Right lobe of liver (tissue), 6 donors: ENCODE results near the gene FAM89B. TPM values are rescaled to one million over a fixed set of nuclear protein-coding genes. Genes with fewer than 3 reads are reported as not detected.

Experiments
- ATAC-seq, 4 donors: fragments of 200-7000 bp; cut with Tn5 transposase; one replicate each; pipeline ENCODE4 v1.9.1; 2020; ENCODE audit warnings: mild to moderate bottlenecking in 4 of 4, moderate library complexity in 4 of 4
- DNase-seq, 3 donors: peaks; one replicate each; pipeline ENCODE4 v3.0.0-alpha.2; 2020
- H3K27ac ChIP-seq, 3 donors: fragments of 200-600 bp; one replicate each; pipeline ENCODE4 v1.8.0; 2022
- H3K27me3 ChIP-seq, 2 donors: fragments of 200-600 bp; one replicate each; pipeline ENCODE4 v1.8.0; 2022
- H3K36me3 ChIP-seq, 4 donors: fragments of 200-600 bp; sonication (generic) in 1 of 4; one replicate each; pipeline versions ENCODE4 v1.5.1 to v1.8.0; 2017 to 2022; ENCODE audit warnings: control low read depth in 1 of 4
- H3K4me1 ChIP-seq, 4 donors: fragments of 200-600 bp; sonication (generic) in 1 of 4; one replicate each; pipeline versions ENCODE4 v1.5.1 to v1.8.0; 2017 to 2022; ENCODE audit warnings: control low read depth in 1 of 4
- H3K4me3 ChIP-seq, 3 donors: fragments of 200-600 bp; one replicate each; pipeline ENCODE4 v1.8.0; 2022
- H3K9me3 ChIP-seq, 4 donors: fragments of 200-600 bp; sonication (generic) in 1 of 4; one replicate each; pipeline versions ENCODE4 v1.5.1 to v1.8.0; 2017 to 2022; ENCODE audit warnings: control low read depth in 1 of 4
- POLR2A ChIP-seq: fragments of 450-650 bp; IDR thresholded peaks from one replicate; pipeline ENCODE4 v1.6.1; 2017; ENCODE audit warnings: antibody characterized with exemption, mild to moderate bottlenecking
- WGBS: methylation state at CpG from one replicate; pipeline ENCODE4 v1.1.6; 2018; ENCODE audit warnings: low coverage, low lambda C conversion rate; ENCODE audit not compliant: insufficient coverage; ENCODE audit errors: missing lambda C conversion rate; 5-methylcytosine and 5-hydroxymethylcytosine counted together
- intact Hi-C, 2 donors: fragments of 100-400 bp; cut with DNase I; formaldehyde crosslinking; loops; one replicate each; pipeline versions ENCODE4 v1.11.2 to v1.14.1; 2022
- total RNA-seq, 6 experiments: library from RNA; depleted of rRNA in 2 of 6; stranded (reverse); fragments of >200 nt in 2 of 6; fragmentation: NEBNext Ultra II Directional in 3 of 6; extraction: Animal tissue kit (Norgen Biotek cat#: 25700) in 3 of 6; gene quantifications; one replicate each; pipeline versions ENCODE4 v1.1.0 to v1.2.4, GENCODE V29; 2016 to 2023
- TF ChIP-seq, protein P1 (sequence below), 4 donors: fragments of 200-600 bp in 3 of 4; fragments of 450-650 bp in 1 of 4; IDR thresholded peaks; one replicate each; pipeline versions ENCODE4 v1.5.1 to v1.8.0; 2016 to 2022; ENCODE audit warnings: antibody characterized with exemption in 4 of 4, mild to moderate bottlenecking in 2 of 4
- donor health status: DM: no; HTN: yes; CAD: no.
- donor health status: DM: no; HTN: no; CAD: no.
- donor health status: DM: no; HTN: no; CAD: no.
- donor health status: DM: no; HTN: yes; CAD: no.
- donor health status: DM: no; HTN: yes; CAD: no.

The FAM89B gene
- total RNA-seq, 6 experiments from 2014 or later: 12.8 to 20.6 (median 14.6) TPM

DNA sequence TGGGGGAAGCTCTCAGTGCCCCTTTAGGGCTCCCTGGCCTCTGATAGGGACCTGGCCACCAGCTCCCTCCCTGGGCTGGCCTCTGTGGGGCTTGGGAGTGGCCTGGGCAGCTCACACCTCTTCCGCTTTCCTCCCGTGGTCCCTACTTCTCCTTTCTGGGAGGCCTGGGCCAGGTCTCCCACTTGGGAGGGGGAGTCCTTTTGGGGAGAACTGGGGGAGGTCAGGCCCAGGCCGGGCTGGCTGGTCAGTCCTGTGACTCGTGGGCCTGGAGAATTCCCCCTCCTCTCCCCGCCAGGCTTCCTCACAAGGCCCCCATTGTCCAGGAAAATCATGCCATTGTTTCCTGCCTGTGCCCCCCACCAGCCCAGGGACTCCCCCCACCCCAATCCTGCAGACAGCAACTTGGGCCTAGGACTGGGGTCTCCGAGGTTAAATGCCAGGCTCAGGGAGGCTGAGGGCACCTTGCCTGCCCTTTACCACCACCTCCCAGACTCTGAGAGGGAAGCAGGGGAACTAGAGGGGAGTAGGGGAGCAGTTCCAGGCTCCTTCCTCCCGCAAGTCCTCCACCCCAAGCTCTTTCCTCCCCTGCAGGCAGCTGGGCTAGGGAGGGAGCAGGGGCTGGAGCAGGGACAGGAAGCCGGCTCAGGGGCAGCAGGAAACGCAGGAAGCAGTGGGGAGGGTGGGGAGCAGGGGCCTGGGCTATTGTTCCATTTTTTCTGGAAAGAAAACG lies 38.9 kb downstream of the FAM89B start:
- DNase-seq (peak in 2 of 3 donors; percentile 66 to 78), ATAC-seq (peak in 1 of 4 donors; percentile 1)
- intact Hi-C loops: no loop called here
- no peaks in the 10 kb centered on the region for H3K27me3 ChIP-seq
- peak overlapping the region; percentile 99 for H3K4me3 ChIP-seq
- H3K4me1 ChIP-seq: peaks cover 0 to 31% (median 11%) of the 10 kb centered on the region in 4 donors
- H3K27ac ChIP-seq: peak overlapping the region; percentile 44 to 96 (median 95)
- TF ChIP-seq POLR2A: no peak
- TF ChIP-seq, protein P1, sequence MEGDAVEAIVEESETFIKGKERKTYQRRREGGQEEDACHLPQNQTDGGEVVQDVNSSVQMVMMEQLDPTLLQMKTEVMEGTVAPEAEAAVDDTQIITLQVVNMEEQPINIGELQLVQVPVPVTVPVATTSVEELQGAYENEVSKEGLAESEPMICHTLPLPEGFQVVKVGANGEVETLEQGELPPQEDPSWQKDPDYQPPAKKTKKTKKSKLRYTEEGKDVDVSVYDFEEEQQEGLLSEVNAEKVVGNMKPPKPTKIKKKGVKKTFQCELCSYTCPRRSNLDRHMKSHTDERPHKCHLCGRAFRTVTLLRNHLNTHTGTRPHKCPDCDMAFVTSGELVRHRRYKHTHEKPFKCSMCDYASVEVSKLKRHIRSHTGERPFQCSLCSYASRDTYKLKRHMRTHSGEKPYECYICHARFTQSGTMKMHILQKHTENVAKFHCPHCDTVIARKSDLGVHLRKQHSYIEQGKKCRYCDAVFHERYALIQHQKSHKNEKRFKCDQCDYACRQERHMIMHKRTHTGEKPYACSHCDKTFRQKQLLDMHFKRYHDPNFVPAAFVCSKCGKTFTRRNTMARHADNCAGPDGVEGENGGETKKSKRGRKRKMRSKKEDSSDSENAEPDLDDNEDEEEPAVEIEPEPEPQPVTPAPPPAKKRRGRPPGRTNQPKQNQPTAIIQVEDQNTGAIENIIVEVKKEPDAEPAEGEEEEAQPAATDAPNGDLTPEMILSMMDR (IDR thresholded peaks at IDR 0.05): no peak
- peaks cover 0 to 21% (median 2%) of the 10 kb centered on the region in 4 donors for H3K36me3 ChIP-seq
- WGBS: 48% methylated on average over 7 of the region's 10 CpGs
- H3K9me3 ChIP-seq: no peaks in the 10 kb centered on the region

DNA sequence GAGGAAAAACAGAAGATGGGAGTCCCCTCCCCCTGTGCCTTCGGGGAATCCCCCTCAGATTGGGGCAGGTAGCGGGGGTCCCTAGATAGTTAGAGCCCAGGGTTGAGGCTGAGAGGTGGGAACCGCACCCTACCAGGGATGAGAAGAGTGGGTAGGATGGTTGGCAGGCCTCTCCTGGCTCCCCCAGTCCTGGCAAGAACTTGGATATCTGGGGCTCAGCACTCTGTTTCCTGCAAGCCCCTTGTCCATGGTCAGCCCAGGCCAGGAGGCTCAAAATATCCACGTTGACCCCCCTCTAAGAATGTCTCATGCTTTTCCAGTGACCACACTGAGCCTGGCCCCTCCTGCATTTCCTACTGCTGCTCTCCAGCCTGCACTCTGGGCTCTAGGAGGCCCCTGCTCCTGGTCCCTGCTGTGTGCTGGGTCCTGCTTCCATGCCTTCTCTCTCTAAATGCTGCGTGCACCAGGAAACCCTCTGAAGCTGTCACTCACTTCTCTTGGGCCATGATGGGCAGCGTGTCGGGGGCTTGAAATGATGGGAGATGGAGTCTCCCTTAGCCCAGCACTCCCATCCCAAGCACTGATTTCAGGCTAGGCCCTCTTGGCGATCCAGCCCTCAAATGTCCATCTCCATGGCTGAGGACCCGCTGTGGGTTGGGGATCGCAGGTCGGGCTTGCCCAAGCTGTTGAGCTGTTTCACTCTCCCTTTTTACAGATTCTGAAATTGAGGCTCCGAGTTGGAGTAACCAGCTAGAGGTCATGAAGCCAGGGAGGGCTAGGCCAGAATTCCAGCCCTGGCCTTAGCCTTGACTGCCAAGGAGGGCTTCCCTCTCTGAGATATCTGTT lies 39.6 kb downstream of the FAM89B start:
- H3K9me3 ChIP-seq: no peaks in the 10 kb centered on the region
- peak overlapping the region; percentile 44 to 96 (median 95) for H3K27ac ChIP-seq
- H3K4me1 ChIP-seq: peaks cover 0 to 38% (median 13%) of the 10 kb centered on the region in 4 donors
- no peaks in the 10 kb centered on the region for H3K27me3 ChIP-seq
- no peak for ATAC-seq
- intact Hi-C loops: no loop called here
- peak overlapping the region; percentile 99 for H3K4me3 ChIP-seq
- TF ChIP-seq, protein P1 (IDR thresholded peaks at IDR 0.05): no peak
- TF ChIP-seq POLR2A: no peak
- DNase-seq: no peak
- 33% methylated on average over 2 of the region's 12 CpGs for WGBS
- H3K36me3 ChIP-seq: peaks cover 0 to 15% (median 0%) of the 10 kb centered on the region in 4 donors

DNA sequence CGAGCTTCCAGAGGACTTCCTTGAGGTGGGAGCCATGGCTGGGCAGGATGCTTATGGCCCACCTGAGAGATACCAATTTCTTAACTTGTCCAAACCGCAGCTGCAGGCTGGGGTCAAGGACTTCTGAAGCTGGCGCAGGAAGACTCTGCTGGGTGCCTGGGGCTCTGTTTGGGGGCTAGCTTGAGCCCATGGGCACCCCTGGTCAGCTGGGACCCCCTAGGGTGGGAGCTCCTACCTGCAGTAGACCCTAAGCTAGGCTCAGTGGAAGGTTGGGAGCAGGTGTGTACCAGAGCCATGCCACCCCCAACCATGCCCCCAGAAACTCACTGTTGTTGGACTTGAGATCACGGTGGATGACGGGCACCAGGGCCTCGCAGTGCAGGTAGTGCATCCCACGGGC lies 40.4 kb downstream of the FAM89B start:
- H3K27me3 ChIP-seq: no peaks in the 10 kb centered on the region
- peaks cover 0 to 11% (median 0%) of the 10 kb centered on the region in 4 donors for H3K36me3 ChIP-seq
- TF ChIP-seq, protein P1 (IDR thresholded peaks at IDR 0.05): no peak
- no peak for TF ChIP-seq POLR2A
- 30% methylated on average over 2 of the region's 7 CpGs for WGBS
- no peak for ATAC-seq
- H3K4me3 ChIP-seq: peak overlapping the region; percentile 99
- no peaks in the 10 kb centered on the region for H3K9me3 ChIP-seq
- no peak for DNase-seq
- H3K4me1 ChIP-seq: peaks cover 0 to 39% (median 14%) of the 10 kb centered on the region in 4 donors
- peak overlapping the region in 2 of 3 donors; percentile 95 to 96 for H3K27ac ChIP-seq
- intact Hi-C loops: no loop called here

DNA sequence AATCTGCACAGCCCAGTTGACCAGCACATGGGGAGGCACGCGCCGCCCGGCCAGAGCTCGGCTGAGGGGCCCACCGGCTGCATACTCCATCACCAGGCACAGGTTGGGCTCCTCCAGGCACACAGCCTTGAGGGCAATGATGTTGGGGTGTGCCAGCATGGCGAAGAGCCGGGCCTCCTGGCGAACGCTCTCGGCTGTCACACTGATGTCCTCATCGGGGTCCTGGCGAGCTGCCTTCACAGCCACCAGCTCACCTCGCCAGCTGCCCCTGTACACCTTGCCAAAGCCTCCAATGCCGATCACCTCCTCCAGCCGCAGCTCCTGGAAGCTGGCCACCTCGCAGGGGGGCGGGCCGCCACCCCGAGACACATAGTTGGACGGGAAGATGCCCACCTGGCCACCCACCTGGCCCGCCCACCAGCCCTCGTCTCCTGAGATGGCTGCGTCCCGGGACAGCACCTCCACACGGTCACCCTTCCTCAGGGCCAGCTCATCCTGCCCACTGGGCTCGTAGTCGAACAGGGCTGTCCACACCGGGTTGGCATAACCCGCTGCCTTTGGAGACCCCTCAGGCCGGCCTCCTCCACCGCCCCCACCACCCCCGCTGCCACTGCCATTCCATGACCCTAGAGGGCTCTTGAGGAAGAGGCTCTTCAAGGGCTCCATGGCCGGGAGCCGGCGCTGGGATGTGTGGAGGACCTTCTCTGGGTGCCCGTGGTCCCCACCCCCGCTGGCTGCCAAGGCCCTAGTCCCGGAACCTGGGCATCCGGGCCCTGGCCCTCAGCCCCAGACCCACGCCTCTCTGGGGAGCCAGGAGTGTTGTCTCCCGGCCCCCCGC lies 41.0 kb downstream of the FAM89B start:
- TF ChIP-seq POLR2A: no peak
- TF ChIP-seq, protein P1 (IDR thresholded peaks at IDR 0.05): no peak
- WGBS: 3% methylated on average over 13 of the region's 43 CpGs
- DNase-seq: peak; percentile 67 to 74 (median 71)
- peak overlapping the region; percentile 99 for H3K4me3 ChIP-seq
- peaks cover 0 to 39% (median 14%) of the 10 kb centered on the region in 4 donors for H3K4me1 ChIP-seq
- intact Hi-C loops: no loop called here
- no peaks in the 10 kb centered on the region for H3K9me3 ChIP-seq
- peak overlapping the region; percentile 88 to 96 (median 95) for H3K27ac ChIP-seq
- no peak for ATAC-seq
- H3K36me3 ChIP-seq: peaks cover 0 to 15% (median 3%) of the 10 kb centered on the region in 4 donors
- no peaks in the 10 kb centered on the region for H3K27me3 ChIP-seq
